HepG2 (cell line): ENCODE measurements around the gene TXNL4B. TPM values are rescaled to one million over a fixed set of nuclear protein-coding genes. Genes with fewer than 3 reads are reported as not detected.

ENCODE experiments used
- CHD2 ChIP-seq: IDR thresholded peaks from 2 replicates; pipeline ENCODE4 v1.6.1; 2011; ENCODE audit warnings: low read depth, low read length, improper control_type of control experiment
- E2F1 ChIP-seq: sonication (generic); formaldehyde crosslinking; IDR thresholded peaks from 2 replicates; pipeline ENCODE4 v1.5.0; 2020; ENCODE audit warnings: missing genetic modification reagents
- ERF ChIP-seq: IDR thresholded peaks from 2 replicates; pipeline ENCODE4 v1.6.1; 2018; ENCODE audit warnings: missing biosample characterization, missing genetic modification reagents
- FOXO1 ChIP-seq: sonication (generic); formaldehyde crosslinking; IDR thresholded peaks from 2 replicates; pipeline ENCODE4 v1.4.0; 2020; ENCODE audit warnings: missing genetic modification reagents
- HMGA1 ChIP-seq: sonication (generic); formaldehyde crosslinking; conservative IDR thresholded peaks from 2 replicates; pipeline ENCODE4 v1.4.0; 2020; ENCODE audit warnings: missing genetic modification reagents
- HNRNPH1 ChIP-seq: fragments of 200-400 bp; formaldehyde crosslinking; optimal IDR thresholded peaks from 2 replicates; pipeline ENCODE3; 2017; ENCODE audit warnings: mild to moderate bottlenecking, low read depth, low read length
- IKZF5 ChIP-seq: IDR thresholded peaks from 2 replicates; pipeline ENCODE4 v1.6.1; 2018; ENCODE audit warnings: missing genetic modification reagents, mild to moderate bottlenecking, missing compliant biosample characterization
- JUND ChIP-seq: sonication (generic); formaldehyde crosslinking; IDR thresholded peaks from 2 replicates; pipeline ENCODE4 v1.8.0; 2022; ENCODE audit warnings: mild to moderate bottlenecking, missing genetic modification reagents
- KAT8 ChIP-seq: IDR thresholded peaks from 2 replicates; pipeline ENCODE4 v1.6.1; 2016; ENCODE audit warnings: missing genetic modification reagents, missing compliant biosample characterization
- KMT2B ChIP-seq: IDR thresholded peaks from 2 replicates; pipeline ENCODE4 v1.6.1; 2016; ENCODE audit warnings: missing genetic modification reagents, missing compliant biosample characterization
- MAX ChIP-seq: IDR thresholded peaks from 2 replicates; pipeline ENCODE4 v1.6.1; 2012; ENCODE audit warnings: inconsistent platforms
- MLX ChIP-seq: IDR thresholded peaks from 2 replicates; pipeline ENCODE4 v1.6.1; 2016
- NR2F6 ChIP-seq, 2 experiments: IDR thresholded peaks; 2 replicates each; pipeline ENCODE4 v1.6.1; 2016; ENCODE audit warnings: antibody characterized with exemption in 1 of 2, mild to moderate bottlenecking in 1 of 2
- PRDM10 ChIP-seq: sonication (generic); formaldehyde crosslinking; IDR thresholded peaks from 2 replicates; pipeline ENCODE4 v1.4.0; 2020; ENCODE audit warnings: low read depth, missing genetic modification reagents
- RFXAP ChIP-seq: sonication (generic); formaldehyde crosslinking; IDR thresholded peaks from 2 replicates; pipeline ENCODE4 v1.4.0; 2020; ENCODE audit warnings: missing genetic modification reagents, borderline replicate concordance
- TEAD2 ChIP-seq: sonication (generic); formaldehyde crosslinking; IDR thresholded peaks from 2 replicates; pipeline ENCODE4 v1.9.0; 2021; ENCODE audit warnings: missing genetic modification reagents
- ZMYM3 ChIP-seq: sonication (generic); formaldehyde crosslinking; IDR thresholded peaks from 2 replicates; pipeline ENCODE4 v1.5.1; 2020; ENCODE audit warnings: mild to moderate bottlenecking, missing genetic modification reagents
- ZNF234 ChIP-seq: sonication (generic); formaldehyde crosslinking; conservative IDR thresholded peaks from 2 replicates; pipeline ENCODE4 v1.5.1; 2020; ENCODE audit warnings: mild to moderate bottlenecking, missing genetic modification reagents
- ZNF331 ChIP-seq: sonication (generic); formaldehyde crosslinking; IDR thresholded peaks from 2 replicates; pipeline ENCODE4 v1.4.0; 2020; ENCODE audit warnings: missing genetic modification reagents
- ZNF44 ChIP-seq: sonication (generic); formaldehyde crosslinking; IDR thresholded peaks from 2 replicates; pipeline ENCODE4 v1.5.1; 2020; ENCODE audit warnings: mild to moderate bottlenecking, missing genetic modification reagents
- ZNF770 ChIP-seq: sonication (generic); formaldehyde crosslinking; IDR thresholded peaks from 2 replicates; pipeline ENCODE4 v1.5.0; 2020; ENCODE audit warnings: mild to moderate bottlenecking, missing genetic modification reagents
- polyA plus RNA-seq, 8 experiments: library from polyadenylated mRNA; depleted of rRNA in 3 of 8; stranded (reverse) in 7 of 8; unstranded in 1 of 8; fragments of >200 nt; fragmentation: Illumina TruSeq in 4 of 8; extraction: Trizol in 4 of 8; gene quantifications; 2 replicates each; pipeline versions ENCODE4 v1.2.1 to v1.2.3, GENCODE V29; 2011 to 2016; ENCODE audit warnings: low read depth in 4 of 8, missing spikeins in 1 of 8, mixed read lengths in 1 of 8; ENCODE audit not compliant: insufficient read depth in 1 of 8
- total RNA-seq, 5 experiments: library from RNA; depleted of rRNA; stranded (reverse); fragments of >200 nt; fragmentation: Illumina TruSeq; extraction: Trizol; gene quantifications; 2 replicates each; pipeline ENCODE4 v1.2.3, GENCODE V29; 2016; ENCODE audit warnings: low read depth in 1 of 5

TXNL4B gene
- total and polyA plus RNA-seq, 2 of the 13 experiments (the other 11 are each of a cell fraction or from before 2014, with no cell fraction given) = 17.4 to 18.3 TPM

GRCh38 chr16:72072514-72073342 lies 20.7 kb downstream of the TXNL4B start (continued):
- TF ChIP-seq PRDM10 = peak; percentile 96
- peak; percentile 77; the same call in 1 of the 2 replicates for TF ChIP-seq KAT8
- peak; percentile 67 for TF ChIP-seq MAX
- no peak for TF ChIP-seq HMGA1
- TF ChIP-seq KMT2B = peak; percentile 18; the same call in 1 of the 2 replicates
- no peak for TF ChIP-seq ZNF44 (CRISPR knock-in tag)
- peak; percentile 40; the same call in 1 of the 2 replicates for TF ChIP-seq JUND (CRISPR knock-in tag)
- 0 out of 2 replicates have a peak, but pooled peaks have one; percentile 37 for TF ChIP-seq ZNF770 (CRISPR knock-in tag)
- TF ChIP-seq ZMYM3 (CRISPR knock-in tag) = peak; percentile 50; the same call in 1 of the 2 replicates
- peak; percentile 51; the same call in 1 of the 2 replicates for TF ChIP-seq NR2F6 (IDR thresholded peaks at IDR 0.05)
- peak; percentile 64 for TF ChIP-seq NR2F6 (CRISPR knock-in tag; IDR thresholded peaks at IDR 0.05)
- TF ChIP-seq ERF (CRISPR knock-in tag) = peak; percentile 42; the same call in 1 of the 2 replicates
- TF ChIP-seq FOXO1 (CRISPR knock-in tag) = peak; percentile 96
- TF ChIP-seq E2F1 (CRISPR knock-in tag) = peak; percentile 95
- TF ChIP-seq MLX (CRISPR knock-in tag) = 0 out of 2 replicates have a peak, but pooled peaks have one; percentile 15
- TF ChIP-seq IKZF5 = peak; percentile 85
- TF ChIP-seq TEAD2 (CRISPR knock-in tag) = peak; percentile 62; the same call in 1 of the 2 replicates
- TF ChIP-seq ZNF331 (CRISPR knock-in tag) = peak; percentile 82
- TF ChIP-seq RFXAP (CRISPR knock-in tag) = peak; percentile 85; the same call in 1 of the 2 replicates
- no peak for TF ChIP-seq HNRNPH1
- 0 out of 2 replicates have a peak, but pooled peaks have one; percentile 40 for TF ChIP-seq ZNF234 (CRISPR knock-in tag)
- TF ChIP-seq CHD2 = no peak
